GM18511 (cell line): ENCODE results near the gene PTMA.
"Not testable (repeated sequence)": the region's sequence is repeated elsewhere in the genome, so short reads cannot be mapped to it uniquely, and the experiment has no call there.

Experiments
- ATAC-seq: cut with Tn5 transposase; IDR thresholded peaks from one replicate; pipeline ENCODE4 v1.9.1; 2021; ENCODE audit warnings: mild to moderate bottlenecking, moderate library complexity; ENCODE audit not compliant: unreplicated experiment

The PTMA gene

DNA sequence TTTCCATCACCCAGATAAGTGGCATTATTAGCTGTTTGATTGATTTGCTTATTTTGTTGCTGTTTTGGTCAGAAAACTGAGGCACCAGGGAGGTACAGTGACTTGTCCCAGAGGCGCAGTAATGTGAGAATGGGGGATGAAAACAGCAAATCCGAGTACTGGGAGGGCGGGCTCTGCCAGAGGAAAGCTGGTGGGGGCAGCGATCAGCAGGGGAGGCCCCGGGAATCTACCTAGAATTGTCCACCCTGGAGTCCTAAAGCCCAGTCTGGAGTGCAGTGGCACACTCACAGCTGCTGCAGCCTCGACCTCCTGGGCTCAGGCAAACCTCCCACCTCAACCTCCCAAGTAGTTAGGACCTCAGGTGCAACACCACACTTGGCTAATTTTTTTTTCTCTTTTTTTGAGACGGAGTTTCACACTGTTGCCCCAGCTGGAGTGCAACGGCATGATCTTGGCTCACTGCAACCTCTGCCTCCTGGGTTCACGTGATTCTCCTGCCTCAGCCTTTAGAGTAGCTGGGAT is 17.0 kb upstream of the PTMA start:
- ATAC-seq = no peak

DNA sequence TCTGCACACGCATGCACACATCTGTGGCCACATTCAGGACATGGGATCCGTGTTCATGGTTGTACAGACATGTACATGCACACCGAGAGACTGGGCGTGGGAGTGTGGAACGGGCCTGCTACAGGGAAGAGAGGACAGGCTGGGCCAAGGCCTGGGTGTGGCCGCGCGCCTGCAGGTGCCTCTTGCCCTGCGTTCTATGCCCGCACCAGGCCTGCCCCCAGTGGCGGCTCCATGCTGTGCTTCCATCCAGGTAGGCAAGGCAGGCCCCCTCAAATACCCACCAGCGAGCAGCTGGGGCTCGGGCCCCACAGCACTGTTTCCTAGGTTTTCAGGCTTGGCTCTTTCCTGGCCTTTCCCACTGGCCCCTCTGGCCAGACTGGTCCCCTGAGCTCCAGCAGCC is 15.5 kb upstream of the PTMA start:
- no peak for ATAC-seq

DNA sequence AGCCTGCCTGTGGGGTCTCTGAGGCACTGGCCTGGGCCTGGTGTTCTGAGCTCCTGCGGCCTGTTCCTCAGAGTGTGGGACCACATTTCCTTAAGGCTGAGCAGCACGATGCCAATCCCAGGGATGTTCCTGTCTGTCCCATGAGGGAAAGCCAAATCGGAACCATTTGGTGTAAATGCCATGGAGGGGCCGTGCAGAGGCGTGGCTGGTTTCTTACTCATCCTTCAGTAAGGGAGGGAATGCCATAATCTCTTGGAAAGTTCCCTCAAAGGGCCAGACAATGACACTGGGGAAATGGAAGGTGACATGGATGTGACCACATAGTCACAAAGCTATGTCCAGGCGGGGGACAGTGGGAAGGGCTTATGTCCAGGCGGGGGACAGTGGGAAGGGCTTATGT is 14.4 kb upstream of the PTMA start:
- ATAC-seq = no peak

DNA sequence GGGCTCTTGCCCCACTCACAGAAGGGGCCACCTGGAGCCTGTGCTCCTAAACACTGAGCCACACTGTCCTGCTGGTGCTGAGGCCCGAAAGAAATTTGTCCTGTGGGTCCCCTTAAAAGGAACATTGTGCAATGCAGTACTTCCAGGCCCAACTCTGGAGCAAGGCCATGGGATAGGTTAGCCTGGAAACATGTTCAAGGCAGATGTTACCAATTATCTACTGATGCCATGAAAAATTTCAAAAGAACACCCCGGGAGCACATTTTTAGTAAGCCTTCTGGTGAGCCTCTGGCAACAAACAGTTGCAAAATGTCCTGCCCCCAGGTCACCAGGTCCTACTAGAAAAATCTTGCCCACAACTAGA is 12.3 kb upstream of the PTMA start:
- no peak for ATAC-seq

DNA sequence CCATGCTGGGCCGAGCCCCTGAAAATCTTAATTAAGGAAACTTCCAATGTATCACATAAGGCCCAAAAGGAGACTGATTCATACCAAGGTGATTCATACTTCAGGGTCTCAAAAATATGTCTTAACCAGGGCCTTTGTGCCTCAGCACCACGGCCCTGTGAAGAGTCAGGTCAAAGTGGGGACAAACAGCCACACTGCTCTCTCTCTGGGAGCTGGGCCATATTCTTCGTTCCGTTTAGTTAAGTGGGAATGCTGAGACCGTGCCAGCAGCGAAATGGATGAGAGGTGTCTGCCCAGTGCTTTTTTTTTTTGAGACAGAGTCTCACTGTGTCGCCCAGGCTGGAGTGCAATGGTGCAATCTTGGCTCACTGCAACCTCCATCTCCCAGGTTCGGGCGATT is 9.3 kb upstream of the PTMA start:
- ATAC-seq = no peak

DNA sequence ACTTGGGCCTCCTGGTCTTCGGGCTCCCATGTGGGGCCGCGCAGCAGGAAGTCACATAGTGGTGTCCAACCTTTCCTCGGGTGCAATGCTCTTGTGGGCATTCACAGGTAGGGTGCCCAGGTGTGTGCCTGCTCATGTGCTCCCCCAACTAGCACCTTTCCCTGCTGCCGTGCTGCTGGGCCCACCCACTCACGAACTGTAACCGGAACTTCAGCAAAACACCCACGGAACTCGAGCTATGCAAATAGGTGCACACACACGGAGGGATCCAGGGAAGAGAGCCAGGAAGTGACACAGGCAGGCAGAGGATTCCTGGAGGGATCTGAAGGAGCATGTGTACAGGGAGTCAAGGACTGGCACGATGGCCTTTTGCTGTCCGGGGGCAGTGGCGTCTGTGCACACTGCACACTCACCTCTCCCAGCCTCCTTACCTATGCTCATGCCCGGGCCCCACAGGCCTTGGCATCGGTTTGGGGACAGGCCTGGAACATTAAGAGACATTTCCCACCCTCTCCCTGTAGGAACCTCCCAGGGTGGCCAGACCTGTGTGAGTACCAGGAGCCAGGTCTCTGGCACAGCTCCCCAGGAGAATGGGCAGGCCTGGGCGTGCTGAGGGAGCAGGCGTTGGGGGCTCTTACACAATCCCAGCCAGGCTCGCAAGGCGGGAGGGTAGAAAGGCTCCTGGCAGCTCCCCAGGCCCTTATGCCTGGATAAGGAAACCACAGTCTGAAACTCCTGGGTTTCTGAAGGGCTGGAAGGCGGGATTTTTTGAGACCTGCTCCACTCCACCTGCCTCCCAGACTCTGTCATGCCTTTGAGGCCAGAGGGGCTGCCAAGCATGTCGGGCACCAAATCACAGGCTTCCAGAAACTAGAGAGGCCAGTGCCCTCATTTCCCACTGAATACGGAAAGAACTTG is 6.6 kb upstream of the PTMA start:
- no peak for ATAC-seq

DNA sequence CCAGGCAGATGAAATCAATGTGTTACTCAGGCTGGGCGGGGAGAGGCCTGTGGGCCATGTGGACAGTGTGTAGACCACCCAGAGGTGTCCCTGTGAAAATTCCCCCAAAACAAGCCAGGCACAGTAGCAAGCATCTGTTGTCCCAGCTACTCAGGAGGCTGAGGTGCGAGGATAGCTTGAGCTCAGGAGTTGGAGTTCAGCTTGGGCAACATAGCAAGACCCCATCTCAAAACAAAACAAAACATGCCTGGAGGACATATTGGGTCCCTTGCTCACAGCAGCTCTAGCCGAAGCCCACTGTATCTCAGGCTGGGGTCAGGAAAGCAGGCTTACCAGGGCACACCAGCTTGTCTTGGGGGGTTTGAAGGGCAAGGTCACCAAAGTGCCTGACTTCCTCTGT is 4.3 kb upstream of the PTMA start:
- no peak for ATAC-seq

DNA sequence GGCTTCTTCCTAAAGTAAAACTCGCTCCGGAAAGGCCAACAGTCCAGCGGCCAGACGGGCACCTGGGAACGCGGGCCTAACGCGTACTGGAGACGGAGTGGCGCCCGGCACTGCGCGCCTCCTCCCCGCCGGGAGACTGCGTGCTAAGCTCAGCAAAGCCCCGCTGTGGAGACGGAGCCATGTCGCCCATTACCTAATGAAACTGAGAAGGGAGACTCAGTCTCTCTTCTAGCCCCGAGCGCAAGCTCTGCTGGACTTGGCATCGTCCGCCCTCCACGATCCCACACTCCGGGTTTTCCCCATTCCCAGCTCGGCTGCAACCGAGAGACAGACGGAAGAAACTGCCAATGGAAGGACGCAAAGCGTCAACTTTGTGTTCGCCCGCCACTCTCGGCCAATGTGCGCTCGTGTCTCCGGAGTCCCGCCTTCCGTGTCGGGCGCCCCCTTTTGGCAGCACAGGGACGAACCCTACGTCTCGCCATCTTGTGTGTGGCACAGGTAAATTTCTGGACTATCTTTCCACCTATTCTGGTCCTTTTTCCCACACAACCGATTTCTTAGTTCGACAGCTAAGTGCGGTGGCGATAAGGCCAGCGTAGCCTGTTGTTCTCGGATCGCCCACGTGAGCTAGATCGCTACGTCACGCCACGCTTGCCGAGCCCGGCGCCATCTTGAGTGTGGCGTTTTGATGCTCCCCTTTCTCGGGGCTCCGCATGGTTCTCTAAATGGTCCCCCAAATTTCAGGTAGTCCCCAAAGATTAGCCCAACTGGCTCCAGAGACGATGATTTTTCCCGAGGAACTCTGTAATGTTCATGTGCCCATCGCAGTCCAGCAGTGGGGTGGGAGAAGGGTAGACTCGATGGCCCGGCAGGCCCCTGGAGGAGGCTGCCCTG is 1.3 kb upstream of the PTMA start:
- peak; percentile 40 for ATAC-seq

DNA sequence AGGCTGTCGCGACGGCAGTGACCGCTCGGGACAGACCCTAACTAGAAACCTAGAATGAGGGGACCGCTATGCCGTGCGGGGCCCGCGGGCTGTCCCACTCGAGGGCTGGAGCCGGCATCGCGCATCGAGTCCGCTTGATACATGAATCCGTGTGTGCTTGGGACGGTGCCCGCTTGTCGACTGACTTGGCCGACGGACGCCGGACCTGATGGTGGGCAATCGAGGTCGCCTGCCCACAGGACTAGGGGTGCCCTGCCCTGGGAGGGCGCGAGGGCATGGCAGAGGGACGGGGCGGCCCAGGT is 749 bp upstream of the PTMA start:
- ATAC-seq = peak; percentile 1

DNA sequence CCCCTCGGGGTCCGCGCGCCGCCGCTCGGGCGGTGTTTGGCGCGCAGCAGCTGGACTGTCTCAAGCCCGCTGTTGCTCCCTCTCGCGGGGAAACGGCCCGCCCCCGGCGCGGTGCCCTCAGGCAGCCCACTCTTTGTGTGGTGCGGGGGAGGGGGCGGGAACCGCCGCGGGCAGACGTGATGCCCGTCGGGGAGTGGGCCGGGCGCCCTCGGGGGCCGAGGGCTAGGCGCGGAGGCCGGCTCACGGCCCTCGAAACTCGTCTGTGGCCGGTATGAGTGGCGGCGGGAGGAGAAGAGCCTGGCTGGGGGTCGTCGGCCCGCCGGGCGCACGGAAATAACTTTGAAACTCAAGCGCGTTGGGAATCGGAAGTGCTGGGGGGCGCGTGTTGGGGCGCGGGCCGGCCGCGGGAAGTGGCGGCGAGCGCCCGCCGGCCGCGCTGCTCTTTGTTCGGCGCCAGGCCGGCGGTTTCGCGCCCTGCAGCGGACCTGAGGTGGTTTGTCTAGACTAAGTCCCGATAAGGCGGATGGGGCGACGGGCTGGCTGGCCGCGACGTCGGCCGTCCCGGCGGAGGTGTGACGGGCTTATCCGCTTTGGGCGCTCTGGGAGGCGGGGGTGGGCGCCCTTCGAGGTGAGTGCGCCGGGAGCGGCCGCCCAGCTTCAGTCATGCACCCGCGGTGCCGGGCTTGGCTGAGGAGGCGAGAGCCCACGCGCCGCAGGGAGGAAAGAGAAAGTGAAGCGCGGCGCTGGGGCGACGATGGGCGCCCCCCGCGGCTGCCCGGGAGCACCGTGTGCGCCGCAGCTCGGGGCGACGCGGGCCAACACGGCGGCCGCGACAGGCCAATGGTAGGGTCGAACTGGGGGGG is 679 bp downstream of the PTMA start:
- ATAC-seq = no peak

DNA sequence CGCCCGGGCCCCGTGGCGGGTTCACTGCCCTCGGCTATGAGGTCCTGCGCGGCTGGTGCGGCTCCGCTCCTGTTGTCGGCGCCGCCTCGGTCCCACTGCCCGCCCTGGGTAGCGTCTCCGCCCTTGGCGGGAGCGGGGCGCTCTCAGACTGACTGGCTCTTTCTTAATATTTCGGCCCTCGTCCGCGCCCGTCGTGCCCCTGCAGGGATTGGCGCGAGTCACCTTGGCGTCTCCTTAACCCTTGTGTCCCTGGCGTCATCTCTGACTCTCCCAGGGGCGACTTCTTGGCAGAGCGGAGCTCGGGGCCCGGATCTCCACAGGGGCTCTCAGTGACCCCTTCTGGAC is 1.3 kb downstream of the PTMA start:
- ATAC-seq = no peak

DNA sequence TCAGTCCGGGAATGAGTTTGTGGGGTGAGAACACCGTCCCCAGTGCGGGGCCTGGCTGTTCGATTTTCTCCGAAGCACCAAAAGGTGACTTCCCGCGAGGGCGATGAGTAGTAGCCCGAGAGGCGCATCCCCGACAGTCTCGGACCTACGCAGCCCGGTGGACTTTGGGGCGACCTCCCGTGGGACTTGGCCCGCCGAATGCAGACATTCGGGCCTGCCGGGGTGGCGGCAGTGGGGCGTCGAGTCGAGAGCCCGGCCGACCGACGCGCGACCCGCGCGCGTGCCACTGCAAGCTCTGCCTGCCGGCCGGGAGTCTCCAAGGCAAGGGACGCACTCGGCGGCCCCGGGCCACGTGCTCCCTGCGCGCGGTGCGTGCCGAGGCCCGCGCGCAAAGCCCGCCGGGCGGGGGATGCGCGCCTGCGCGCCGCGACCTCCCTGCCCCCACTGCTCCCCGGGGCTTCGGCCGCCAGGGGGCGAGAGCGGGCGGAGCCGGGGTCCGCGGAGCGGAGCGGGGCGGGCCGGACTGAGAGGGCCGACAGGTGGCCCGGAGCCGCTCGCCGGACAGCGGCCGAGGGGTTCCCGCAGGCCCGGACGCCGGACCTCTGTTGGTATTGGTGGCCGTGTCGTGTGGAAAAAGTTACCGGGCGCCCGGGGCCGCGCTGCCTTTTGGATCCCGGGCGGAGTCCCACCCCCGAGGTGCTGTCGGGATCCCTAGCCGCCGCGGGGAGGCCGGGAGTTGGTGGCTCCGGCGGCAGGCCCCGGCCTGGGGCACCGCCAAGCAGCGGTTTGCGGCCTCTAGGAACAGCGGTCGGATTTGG is 1.9 kb downstream of the PTMA start:
- peak; percentile 25 for ATAC-seq

DNA sequence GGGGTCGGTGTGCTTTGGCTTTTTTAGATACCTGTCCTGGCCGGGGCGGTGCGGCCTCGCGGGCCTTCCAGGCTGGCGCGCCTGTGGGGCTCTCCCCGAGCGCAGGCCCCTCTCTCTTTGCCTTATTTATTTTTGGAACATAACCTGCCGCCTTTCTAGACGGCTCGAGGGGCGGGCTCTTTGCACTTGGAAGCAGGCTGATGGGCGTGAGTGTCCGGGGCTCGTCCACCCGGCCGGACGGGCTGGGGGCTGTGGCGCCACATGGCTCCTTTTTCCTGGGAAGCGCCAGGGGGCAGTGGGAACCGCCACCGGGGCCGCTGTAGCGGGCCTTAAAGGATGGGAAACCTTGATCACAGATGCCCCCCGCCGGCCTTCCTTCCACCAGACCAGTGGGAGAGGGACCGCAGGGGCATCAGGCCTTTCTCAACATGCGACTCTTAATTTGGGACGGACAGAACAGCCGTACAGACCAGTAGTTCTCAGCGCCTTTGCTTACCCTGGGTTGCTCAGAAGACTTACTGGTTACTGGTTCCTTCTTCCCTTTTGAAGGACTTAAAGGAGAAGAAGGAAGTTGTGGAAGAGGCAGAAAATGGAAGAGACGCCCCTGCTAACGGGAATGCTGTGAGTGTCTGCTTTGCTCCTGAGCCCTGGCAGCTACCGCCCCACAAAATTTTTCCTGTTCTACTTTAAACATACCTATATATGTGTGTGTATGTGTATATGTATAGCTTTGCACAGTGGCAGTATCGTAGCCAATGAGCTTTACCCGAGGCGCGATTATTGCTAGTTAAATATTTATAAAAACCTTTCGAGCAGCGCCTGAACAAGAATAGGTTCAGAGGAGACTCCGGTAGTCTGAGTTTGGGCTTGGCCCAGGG is 2.7 kb downstream of the PTMA start:
- no peak for ATAC-seq

DNA sequence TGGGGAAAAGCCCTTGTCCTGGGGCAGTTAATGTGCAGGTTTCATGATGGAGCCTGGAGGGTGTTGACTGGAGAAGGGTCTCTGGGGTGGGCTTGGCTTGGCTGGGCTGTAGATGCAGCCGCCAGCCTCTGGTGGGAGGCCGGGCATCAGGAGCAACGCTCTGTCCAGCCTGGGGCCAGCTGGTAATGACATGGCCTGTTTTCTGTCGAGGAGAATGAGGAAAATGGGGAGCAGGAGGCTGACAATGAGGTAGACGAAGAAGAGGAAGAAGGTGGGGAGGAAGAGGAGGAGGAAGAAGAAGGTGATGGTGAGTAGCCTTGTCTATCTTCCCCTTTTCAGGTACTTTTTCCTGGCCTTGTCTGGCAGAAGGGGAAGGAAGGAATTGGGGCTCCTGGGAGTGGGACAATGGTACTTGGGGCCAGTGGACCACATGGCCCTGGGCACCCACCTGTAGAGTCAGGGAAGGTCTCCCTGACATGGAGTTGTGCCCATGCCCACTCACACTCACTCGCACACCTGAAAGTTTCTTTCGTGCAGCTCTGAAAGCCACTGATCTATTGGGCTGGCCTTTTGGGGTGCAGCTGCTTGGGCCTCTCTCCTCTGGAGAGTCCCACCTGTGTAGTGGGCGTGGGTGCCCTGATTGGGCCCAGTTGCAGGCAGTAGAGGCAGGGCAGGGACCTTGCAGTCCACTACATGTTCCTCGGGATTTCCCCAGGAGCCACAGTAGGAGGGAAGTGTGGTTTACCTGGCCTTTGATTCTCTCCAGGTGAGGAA is 3.5 kb downstream of the PTMA start:
- ATAC-seq = no peak

DNA sequence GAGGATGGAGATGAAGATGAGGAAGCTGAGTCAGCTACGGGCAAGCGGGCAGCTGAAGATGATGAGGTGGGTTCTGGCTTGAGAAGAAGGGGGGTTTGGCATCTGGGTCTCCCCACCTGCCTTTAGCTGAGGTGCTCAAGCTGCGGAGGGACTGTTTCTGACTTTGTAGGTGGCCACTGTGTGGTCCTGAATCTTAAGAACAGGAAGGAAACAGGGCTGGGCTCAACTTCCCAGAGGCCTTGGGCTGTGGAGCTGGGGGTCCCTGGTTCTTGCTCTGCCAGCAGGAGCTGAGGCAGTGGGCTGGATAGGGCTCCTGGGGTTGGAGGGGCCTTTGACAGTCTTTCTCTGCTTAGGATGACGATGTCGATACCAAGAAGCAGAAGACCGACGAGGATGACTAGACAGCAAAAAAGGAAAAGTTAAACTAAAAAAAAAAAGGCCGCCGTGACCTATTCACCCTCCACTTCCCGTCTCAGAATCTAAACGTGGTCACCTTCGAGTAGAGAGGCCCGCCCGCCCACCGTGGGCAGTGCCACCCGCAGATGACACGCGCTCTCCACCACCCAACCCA is 4.2 kb downstream of the PTMA start:
- ATAC-seq = not testable (repeated sequence)

DNA sequence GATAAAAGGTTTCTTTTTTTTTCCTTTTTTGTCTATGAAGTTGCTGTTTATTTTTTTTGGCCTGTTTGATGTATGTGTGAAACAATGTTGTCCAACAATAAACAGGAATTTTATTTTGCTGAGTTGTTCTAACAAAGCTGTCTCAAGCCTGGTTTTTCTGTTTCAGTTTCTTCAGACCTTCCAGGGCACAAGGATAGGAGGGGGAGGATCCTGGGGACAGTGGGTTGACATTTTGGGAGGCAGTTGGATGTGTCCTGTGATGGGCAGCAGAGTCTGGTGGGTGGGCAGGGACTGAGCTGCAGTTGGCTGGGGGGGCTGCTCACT is 5.0 kb downstream of the PTMA start:
- not testable (repeated sequence) for ATAC-seq

DNA sequence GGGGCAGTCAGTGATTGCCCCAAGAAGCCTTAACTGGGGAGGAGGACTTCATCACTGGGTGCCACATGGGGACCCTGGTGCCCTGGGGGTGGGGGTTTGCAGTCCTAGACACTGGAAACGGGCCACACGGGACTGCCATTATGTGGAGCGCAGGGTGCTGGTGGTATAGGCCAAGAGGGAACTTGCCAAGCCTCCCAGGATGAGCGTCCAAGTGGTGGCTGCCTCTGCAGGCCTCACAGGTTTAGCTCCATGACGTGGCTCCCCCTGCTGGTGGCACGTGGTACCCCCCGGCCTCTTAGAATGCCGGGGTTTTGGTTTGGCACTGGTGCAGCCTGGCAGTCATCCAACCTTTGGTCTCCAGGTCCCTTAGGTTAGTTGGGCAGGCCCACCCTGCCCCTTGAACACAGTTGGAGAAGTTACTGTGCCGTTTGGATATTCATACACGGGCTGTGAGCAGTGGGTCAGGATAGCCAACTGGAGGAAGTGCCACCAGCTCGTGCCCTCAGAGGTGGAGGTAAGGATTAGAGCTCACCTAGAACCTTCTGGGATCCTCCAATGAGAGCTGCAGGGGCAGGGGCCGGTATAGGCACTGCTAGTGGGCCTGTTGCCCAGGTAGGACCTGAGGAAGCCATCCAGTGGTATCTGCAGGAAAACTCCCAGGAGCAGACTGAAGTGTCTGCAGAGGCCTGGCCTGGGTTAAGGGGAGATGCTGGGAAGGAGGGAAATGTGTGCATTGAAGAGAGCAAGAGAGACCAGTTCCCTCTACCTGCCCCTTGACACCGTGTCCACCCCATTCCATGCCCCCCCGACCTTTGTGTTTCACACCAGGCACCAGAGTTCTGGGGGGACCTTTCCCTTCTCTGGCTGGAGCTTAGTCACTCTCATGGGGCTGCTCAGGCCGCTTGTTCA is 5.7 kb downstream of the PTMA start:
- ATAC-seq = peak; percentile 31
